Tibial nerve (tissue), 3 donors: ENCODE data around the gene PNPLA7.

Experiments
- CTCF ChIP-seq, 5 experiments: fragments of 200-600 bp in 3 of 5; fragments of 450-650 bp in 2 of 5; sonication (generic) in 3 of 5; IDR thresholded peaks; one replicate each; pipeline ENCODE4 v1.5.1; 2016 to 2019; ENCODE audit warnings: antibody characterized with exemption in 5 of 5, mild to moderate bottlenecking in 3 of 5, moderate library complexity in 2 of 5
- POLR2A ChIP-seq, 2 donors: fragments of 450-650 bp; IDR thresholded peaks; one replicate each; pipeline ENCODE4 v1.6.1; 2017; ENCODE audit warnings: antibody characterized with exemption in 2 of 2, mild to moderate bottlenecking in 2 of 2, moderate library complexity in 2 of 2

GRCh38 chr9:137506274-137506673 lies 43.9 kb downstream of the PNPLA7 start:
- TF ChIP-seq CTCF (IDR thresholded peaks at IDR 0.05): no peak
- no peak for TF ChIP-seq POLR2A (IDR thresholded peaks at IDR 0.05)
